WI38 (cell line): ENCODE measurements around the gene CDH20.

Experiments
- H3K4me3 ChIP-seq: 2 replicates; pipeline ENCODE4 v1.5.1; 2011; ENCODE audit warnings: low read depth, mild to moderate bottlenecking, control low read depth, low read length
- CTCF ChIP-seq: IDR thresholded peaks from 2 replicates; pipeline ENCODE4 v1.5.1; 2012; ENCODE audit warnings: low read depth, mild to moderate bottlenecking, control low read depth, low read length

The CDH20 gene

GRCh38 chr18:61340148-61340547 is 6.9 kb downstream of the CDH20 start:
- no peak overlapping the region for H3K4me3 ChIP-seq
- no peak for TF ChIP-seq CTCF

- TF ChIP-seq CTCF, result no peak
- H3K4me3 ChIP-seq, result no peak overlapping the region
Measured at GRCh38 chr18:61348230-61348629, 15.0 kb downstream of the CDH20 start.

GRCh38 chr18:61350578-61350977 is 17.3 kb downstream of the CDH20 start:
- H3K4me3 ChIP-seq, result no peak overlapping the region
- TF ChIP-seq CTCF, result no peak

- no peak for TF ChIP-seq CTCF
Measured at GRCh38 chr18:61352059-61352458, 18.8 kb downstream of the CDH20 start.

GRCh38 chr18:61352611-61353010 is 19.4 kb downstream of the CDH20 start:
- TF ChIP-seq CTCF, result no peak
- no peak overlapping the region for H3K4me3 ChIP-seq

More at GRCh38 chr18:61352059-61352458, 18.8 kb downstream of the CDH20 start:
- no peak overlapping the region for H3K4me3 ChIP-seq

GRCh38 chr18:61360404-61361383 is 27.5 kb downstream of the CDH20 start:
- no peak for TF ChIP-seq CTCF
- no peak overlapping the region for H3K4me3 ChIP-seq

GRCh38 chr18:61362511-61362910 is 29.3 kb downstream of the CDH20 start:
- no peak for TF ChIP-seq CTCF
- no peak overlapping the region for H3K4me3 ChIP-seq
